Measurements from ENCODE around the gene TRIO. TPM values are rescaled to one million over a fixed set of nuclear protein-coding genes. Genes with fewer than 3 reads are reported as not detected.

Gene TRIO
- total RNA-seq, 4 donors from 2014 or later: 290 to 370 (median 346) TPM

DNA sequence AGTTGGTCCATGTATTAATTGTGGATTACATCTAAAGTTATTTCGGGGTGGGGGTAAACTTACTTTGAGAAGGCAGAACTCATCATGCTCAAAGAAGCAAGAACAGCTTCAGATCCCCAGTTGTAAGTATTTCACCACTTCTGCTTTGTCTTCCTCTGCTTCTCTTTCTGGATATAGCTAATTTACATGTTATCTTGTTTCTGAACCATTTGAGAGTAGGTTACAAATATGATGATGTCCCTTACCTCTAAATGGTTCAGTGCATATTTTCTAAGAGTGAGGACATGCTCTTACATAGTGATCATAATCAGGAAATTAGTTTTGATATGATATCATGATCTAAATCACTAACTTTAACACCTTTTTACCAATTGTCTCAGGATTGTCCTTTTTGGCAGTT is 11.9 kb downstream of the TRIO start:
- Histone ChIP-seq H3K36me3 (no peaks in the 10 kb centered on the region), H3K27me3 (no peaks in the 10 kb centered on the region), H3K4me1 (peaks cover 0 to 57% (median 39%) of the 10 kb centered on the region in 4 donors), H3K4me3 (no peak overlapping the region), H3K9me3 (no peaks in the 10 kb centered on the region), H3K27ac (peak overlapping the region in 2 of 4 donors; percentile 69)
- DNase-seq (ENCODE audit: low spot score in 2 of 2): no peak
- TF ChIP-seq CTCF (IDR thresholded peaks at IDR 0.05) (no peak), EP300 (IDR thresholded peaks at IDR 0.05) (no peak)
- 85 to 90% methylated on average over 1 of the region's 1 CpG for WGBS, 2 donors

DNA sequence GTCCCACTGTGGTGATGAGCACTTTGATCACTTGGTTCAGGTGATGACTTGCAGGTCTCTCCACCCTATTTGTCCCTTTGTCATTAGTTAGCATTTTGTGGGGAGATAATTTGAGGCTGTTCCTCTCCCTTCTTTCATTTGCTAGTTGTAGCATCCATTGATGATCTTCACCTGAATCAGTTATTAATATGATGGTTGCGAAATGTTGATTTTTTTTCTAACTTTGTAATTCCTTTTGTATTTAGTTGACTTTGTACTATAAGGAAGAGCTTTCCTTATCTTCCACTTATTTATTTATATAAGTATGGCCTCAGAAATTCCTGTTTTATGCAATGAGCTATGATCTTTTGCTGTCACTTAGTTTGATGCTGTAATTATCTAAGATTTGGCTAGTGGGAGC is 12.6 kb downstream of the TRIO start:
- Histone ChIP-seq H3K27me3 (no peaks in the 10 kb centered on the region), H3K4me1 (peaks cover 0 to 60% (median 39%) of the 10 kb centered on the region in 4 donors), H3K9me3 (no peaks in the 10 kb centered on the region), H3K36me3 (no peaks in the 10 kb centered on the region), H3K27ac (peak overlapping the region in 1 of 4 donors; percentile 69), H3K4me3 (no peak overlapping the region)
- WGBS, 2 donors: 97 to 100% methylated on average over 1 of the region's 1 CpG
- DNase-seq (ENCODE audit: low spot score in 2 of 2): no peak
- TF ChIP-seq POLR2A (IDR thresholded peaks at IDR 0.05): no peak
- TF ChIP-seq EP300 (IDR thresholded peaks at IDR 0.05): no peak
- no peak for TF ChIP-seq CTCF (IDR thresholded peaks at IDR 0.05)

DNA sequence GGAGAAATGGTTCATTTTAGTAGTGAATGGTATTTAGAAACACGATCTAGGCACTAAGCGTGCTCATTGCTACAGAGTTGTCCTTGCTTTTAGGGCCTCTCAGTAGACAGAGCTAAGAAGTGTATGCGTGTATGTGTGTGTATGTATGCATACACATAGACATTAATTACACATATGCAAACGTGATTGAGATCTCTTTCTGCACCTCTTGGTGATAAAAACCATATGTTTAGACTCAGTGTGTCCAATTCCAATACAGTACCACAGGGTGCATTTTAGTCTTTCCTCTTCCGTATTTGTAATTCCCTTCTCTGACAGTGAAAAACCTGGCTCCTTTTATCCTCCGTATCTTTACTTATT is 13.1 kb downstream of the TRIO start:
- no peak for DNase-seq (ENCODE audit: low spot score in 2 of 2)
- H3K27ac ChIP-seq: peak overlapping the region in 3 of 4 donors; percentile 37 to 87 (median 71)
- no peaks in the 10 kb centered on the region for H3K36me3 ChIP-seq
- WGBS, 2 donors: 42 to 43% methylated on average over 6 of the region's 6 CpGs
- H3K4me1 ChIP-seq: peaks cover 0 to 65% (median 39%) of the 10 kb centered on the region in 4 donors
- H3K9me3 ChIP-seq: no peaks in the 10 kb centered on the region
- no peaks in the 10 kb centered on the region for H3K27me3 ChIP-seq
- TF ChIP-seq CTCF (IDR thresholded peaks at IDR 0.05) (no peak), EP300 (IDR thresholded peaks at IDR 0.05) (no peak), POLR2A (IDR thresholded peaks at IDR 0.05) (no peak)
- peak overlapping the region in 2 of 4 donors; percentile 15 to 21 for H3K4me3 ChIP-seq

GRCh38 chr5:14156650-14157492 is 13.7 kb downstream of the TRIO start:
- H3K36me3 ChIP-seq: no peaks in the 10 kb centered on the region
- DNase-seq (ENCODE audit: low spot score in 2 of 2): peak in 1 of 2 donors; percentile 56
- H3K4me1 ChIP-seq: peaks cover 0 to 64% (median 39%) of the 10 kb centered on the region in 4 donors
- no peaks in the 10 kb centered on the region for H3K9me3 ChIP-seq
- H3K27ac ChIP-seq: peak overlapping the region in 3 of 4 donors; percentile 37 to 87 (median 71)
- TF ChIP-seq EP300 (IDR thresholded peaks at IDR 0.05) (peak; percentile 22 to 52), CTCF (IDR thresholded peaks at IDR 0.05) (no peak), POLR2A (IDR thresholded peaks at IDR 0.05) (no peak)
- no peaks in the 10 kb centered on the region for H3K27me3 ChIP-seq
- peak overlapping the region in 2 of 4 donors; percentile 15 to 21 for H3K4me3 ChIP-seq
- 27 to 30% methylated on average over 8 of the region's 8 CpGs for WGBS, 2 donors

- DNase-seq (ENCODE audit: low spot score in 2 of 2): no peak
- H3K9me3 ChIP-seq: no peaks in the 10 kb centered on the region
- H3K27ac ChIP-seq: peak overlapping the region in 3 of 4 donors; percentile 37 to 87 (median 71)
- TF ChIP-seq POLR2A (IDR thresholded peaks at IDR 0.05): no peak
- TF ChIP-seq CTCF (IDR thresholded peaks at IDR 0.05): no peak
- TF ChIP-seq EP300 (IDR thresholded peaks at IDR 0.05): no peak
- H3K27me3 ChIP-seq: no peaks in the 10 kb centered on the region
- no peak overlapping the region for H3K4me3 ChIP-seq
- 90% methylated on average over 3 of the region's 3 CpGs for WGBS, 2 donors
- H3K36me3 ChIP-seq: no peaks in the 10 kb centered on the region
- H3K4me1 ChIP-seq: peaks cover 0 to 61% (median 38%) of the 10 kb centered on the region in 4 donors
Measured at GRCh38 chr5:14157493-14157782, 14.3 kb downstream of the TRIO start.
